Calu3 (cell line): ENCODE results near the gene AMOTL1. TPM values are rescaled to one million over a fixed set of nuclear protein-coding genes. Genes with fewer than 3 reads are reported as not detected.

Experiments
- BruUV-seq: library from RNA; stranded (reverse); fragments of 400-500 nt; replicated peaks from 2 replicates; lab custom pipeline; 2021; lab: Mats Ljungman, UMichigan
- CTCF ChIA-PET: fragments of 300-600 bp; sonication (Branson Sonifier 250); formaldehyde crosslinking; loops from one replicate; lab custom pipeline; 2022; ENCODE audit warnings: antibody characterized with exemption; lab: Charles Lee
- DNase-seq: peaks from one replicate; pipeline ENCODE4 v3.0.0; 2022
- H3K27ac Mint-ChIP-seq: one replicate; pipeline ENCODE4 v1.8.0; 2022; ENCODE audit warnings: mixed read lengths; ENCODE audit not compliant: unreplicated experiment
- H3K27me3 Mint-ChIP-seq: one replicate; pipeline ENCODE4 v1.8.0; 2022; ENCODE audit warnings: mixed read lengths; ENCODE audit not compliant: unreplicated experiment
- H3K36me3 Mint-ChIP-seq: one replicate; pipeline ENCODE4 v1.8.0; 2022; ENCODE audit warnings: mild to moderate bottlenecking, moderate library complexity, mixed read lengths; ENCODE audit not compliant: insufficient read depth, unreplicated experiment
- H3K4me1 Mint-ChIP-seq: one replicate; pipeline ENCODE4 v1.8.0; 2022; ENCODE audit warnings: mild to moderate bottlenecking, low read depth, mixed read lengths; ENCODE audit not compliant: unreplicated experiment
- H3K4me3 Mint-ChIP-seq: one replicate; pipeline ENCODE4 v1.8.0; 2022; ENCODE audit warnings: mild to moderate bottlenecking, low read depth, moderate library complexity, mixed read lengths; ENCODE audit not compliant: unreplicated experiment
- H3K9me3 Mint-ChIP-seq: one replicate; pipeline ENCODE4 v1.8.0; 2022; ENCODE audit warnings: low read depth, mixed read lengths; ENCODE audit not compliant: unreplicated experiment
- CTCF ChIP-seq: fragments of 200-600 bp; IDR thresholded peaks from one replicate; pipeline ENCODE4 v1.8.0; 2022; ENCODE audit warnings: antibody characterized with exemption; ENCODE audit not compliant: unreplicated experiment
- intact Hi-C: fragments of 100-400 bp; cut with micrococcal nuclease; formaldehyde crosslinking; loops from one replicate; pipeline ENCODE4 v1.10.0; 2022; ENCODE audit not compliant: unreplicated experiment
- total RNA-seq: library from RNA; stranded (reverse); gene quantifications from 2 replicates; pipeline ENCODE4 v1.2.3, GENCODE V29; 2022

Gene AMOTL1
- total RNA-seq, 1 experiment from 2014 or later: 24.2 TPM

GRCh38 chr11:94832604-94833235 lies 64.6 kb downstream of the AMOTL1 start:
- Mint-ChIP-seq H3K27me3 (no peaks in the 10 kb centered on the region), H3K27ac (no peak overlapping the region), H3K36me3 (peaks cover 13% of the 10 kb centered on the region), H3K4me1 (peaks cover 16% of the 10 kb centered on the region), H3K9me3 (no peaks in the 10 kb centered on the region), H3K4me3 (no peak overlapping the region)
- CTCF ChIA-PET: no interaction called here
- BruUV-seq: no TSS peak
- TF ChIP-seq CTCF: no peak
- no peak for DNase-seq
- intact Hi-C loops: loop anchor here (5.0 kb wide), 1 partner anchor 40 kb away; no protein-coding TSS in a partner anchor

GRCh38 chr11:94834911-94835593 lies 66.9 kb downstream of the AMOTL1 start:
- H3K27me3 Mint-ChIP-seq: no peaks in the 10 kb centered on the region
- peaks cover 16% of the 10 kb centered on the region for H3K4me1 Mint-ChIP-seq
- peaks cover 8% of the 10 kb centered on the region for H3K36me3 Mint-ChIP-seq
- intact Hi-C loops: loop anchor here (5.0 kb wide), 1 partner anchor 43 kb away; no protein-coding TSS in a partner anchor
- CTCF ChIA-PET: interaction anchor here (0.6 kb wide), 1 partner anchor 1242 kb away, joined by 3 read pairs; no protein-coding TSS in a partner anchor
- no peak overlapping the region for H3K27ac Mint-ChIP-seq
- no peaks in the 10 kb centered on the region for H3K9me3 Mint-ChIP-seq
- TF ChIP-seq CTCF: no peak
- no peak for DNase-seq
- no peak overlapping the region for H3K4me3 Mint-ChIP-seq
- BruUV-seq: no TSS peak

- intact Hi-C loops: no loop called here
- CTCF ChIA-PET: no interaction called here
- Mint-ChIP-seq H3K36me3 (peaks cover 6% of the 10 kb centered on the region), H3K4me3 (no peak overlapping the region), H3K27ac (no peak overlapping the region), H3K4me1 (peaks cover 16% of the 10 kb centered on the region), H3K9me3 (no peaks in the 10 kb centered on the region), H3K27me3 (no peaks in the 10 kb centered on the region)
- DNase-seq: no peak
- no peak for TF ChIP-seq CTCF
- no TSS peak for BruUV-seq
Observed at GRCh38 chr11:94835594-94835927, 67.4 kb downstream of the AMOTL1 start.

GRCh38 chr11:94837317-94837716 lies 69.2 kb downstream of the AMOTL1 start:
- no peak for TF ChIP-seq CTCF
- Mint-ChIP-seq H3K4me1 (peaks cover 9% of the 10 kb centered on the region), H3K36me3 (no peaks in the 10 kb centered on the region), H3K27me3 (no peaks in the 10 kb centered on the region), H3K4me3 (no peak overlapping the region), H3K9me3 (no peaks in the 10 kb centered on the region), H3K27ac (no peak overlapping the region)
- intact Hi-C loops: no loop called here
- CTCF ChIA-PET: no interaction called here
- DNase-seq: no peak
- BruUV-seq: no TSS peak
